Trophoblast cell (in vitro differentiated cells and primary cell): ENCODE results near the gene SCN4A.

Source experiments
- DNase-seq, 2 donors: peaks; one replicate each; pipeline ENCODE4 v3.0.0-alpha.2; 2016
- H2AFZ ChIP-seq: 2 replicates; pipeline ENCODE4 v1.6.1; 2013; ENCODE audit warnings: low read length, moderate library complexity, mild to moderate bottlenecking; ENCODE audit not compliant: insufficient read depth, poor library complexity
- H2AK5ac ChIP-seq: 2 replicates; pipeline ENCODE4 v1.6.1; 2013; ENCODE audit warnings: mild to moderate bottlenecking, low read length
- H2BK120ac ChIP-seq: 2 replicates; pipeline ENCODE4 v1.6.1; 2013; ENCODE audit warnings: low read length, mild to moderate bottlenecking, moderate library complexity; ENCODE audit not compliant: insufficient read depth, poor library complexity
- H2BK12ac ChIP-seq: 2 replicates; pipeline ENCODE4 v1.6.1; 2013; ENCODE audit warnings: mild to moderate bottlenecking, low read length, moderate library complexity
- H2BK5ac ChIP-seq: 2 replicates; pipeline ENCODE4 v1.6.1; 2013; ENCODE audit warnings: low read length, low read depth, moderate library complexity, mild to moderate bottlenecking; ENCODE audit not compliant: poor library complexity
- H3K14ac ChIP-seq: 2 replicates; pipeline ENCODE4 v1.6.1; 2013; ENCODE audit warnings: mild to moderate bottlenecking, low read length
- H3K18ac ChIP-seq: 2 replicates; pipeline ENCODE4 v1.6.1; 2013; ENCODE audit warnings: mild to moderate bottlenecking, low read length
- H3K23ac ChIP-seq: 2 replicates; pipeline ENCODE4 v1.6.1; 2013; ENCODE audit warnings: low read length
- H3K27ac ChIP-seq: 2 replicates; pipeline ENCODE4 v1.5.1; 2013; ENCODE audit warnings: low read depth, mild to moderate bottlenecking, inconsistent platforms, low read length, moderate library complexity
- H3K27me3 ChIP-seq: 2 replicates; pipeline ENCODE4 v1.6.1; 2013; ENCODE audit warnings: inconsistent platforms, mild to moderate bottlenecking, low read length, moderate library complexity; ENCODE audit not compliant: insufficient read depth
- H3K36me3 ChIP-seq, 2 experiments: 1 replicate in 1 of 2; 2 replicates in 1 of 2; pipeline ENCODE4 v1.6.1; 2013; ENCODE audit warnings: low read length in 2 of 2, mild to moderate bottlenecking in 2 of 2, moderate library complexity in 1 of 2; ENCODE audit not compliant: insufficient read depth in 2 of 2, control insufficient read depth in 1 of 2
- H3K4ac ChIP-seq: 2 replicates; pipeline ENCODE4 v1.6.1; 2013; ENCODE audit warnings: low read depth, mild to moderate bottlenecking, low read length, moderate library complexity
- H3K4me1 ChIP-seq, 2 experiments: 1 replicate in 1 of 2; 2 replicates in 1 of 2; pipeline ENCODE4 v1.6.1; 2013; ENCODE audit warnings: low read length in 2 of 2, mild to moderate bottlenecking in 2 of 2, moderate library complexity in 1 of 2; ENCODE audit not compliant: insufficient read depth in 2 of 2, control insufficient read depth in 1 of 2
- H3K4me2 ChIP-seq: 2 replicates; pipeline ENCODE4 v1.6.1; 2013; ENCODE audit warnings: inconsistent platforms, mild to moderate bottlenecking, low read length, moderate library complexity
- H3K4me3 ChIP-seq: 2 replicates; pipeline ENCODE4 v1.5.1; 2013; ENCODE audit warnings: mild to moderate bottlenecking, low read depth, low read length, inconsistent platforms
- H3K79me1 ChIP-seq: one replicate; pipeline ENCODE4 v1.6.1; 2013; ENCODE audit warnings: low read length
- H3K79me2 ChIP-seq: 2 replicates; pipeline ENCODE4 v1.6.1; 2013; ENCODE audit warnings: low read length, mild to moderate bottlenecking; ENCODE audit not compliant: control insufficient read depth, insufficient read depth, poor library complexity
- H3K9ac ChIP-seq: 2 replicates; pipeline ENCODE4 v1.6.1; 2013; ENCODE audit warnings: mild to moderate bottlenecking, low read length
- H3K9me3 ChIP-seq: 2 replicates; pipeline ENCODE4 v1.6.1; 2013; ENCODE audit warnings: low read depth, mild to moderate bottlenecking, control low read depth, inconsistent platforms, low read length; ENCODE audit not compliant: insufficient read depth
- H4K12ac ChIP-seq: 2 replicates; pipeline ENCODE4 v1.6.1; 2013; ENCODE audit warnings: low read depth, mild to moderate bottlenecking, low read length, moderate library complexity
- H4K8ac ChIP-seq: 2 replicates; pipeline ENCODE4 v1.6.1; 2013; ENCODE audit warnings: low read depth, mild to moderate bottlenecking, low read length, moderate library complexity
- H4K91ac ChIP-seq: one replicate; pipeline ENCODE4 v1.6.1; 2013; ENCODE audit warnings: low read depth, mild to moderate bottlenecking, low read length, moderate library complexity
- WGBS: extraction: QIAGEN DNeasy Blood & Tissue Kit; methylation state at CpG from one replicate; pipeline ENCODE4 v1.1.7; 2013; ENCODE audit warnings: missing lambda C conversion rate; ENCODE audit not compliant: insufficient read length, insufficient coverage; ENCODE audit errors: extremely low coverage; 5-methylcytosine and 5-hydroxymethylcytosine counted together

The SCN4A gene

GRCh38 chr17:63931981-63932561 lies 40.6 kb downstream of the SCN4A start, which contains the start of gene CD79B:
TSS of gene CD79B (minus strand) at chr17:63932331. CDS start at chr17:63932261, 70 bp downstream.
- H3K79me2 ChIP-seq, result no peaks in the 10 kb centered on the region
- H3K36me3 ChIP-seq, result no peaks in the 10 kb centered on the region
- no peak within 1 kb of the TSS for H4K8ac ChIP-seq
- no peak within 1 kb of the TSS for H3K23ac ChIP-seq
- no peaks in the 10 kb centered on the region for H3K27me3 ChIP-seq
- no peak within 1 kb of the TSS for H2BK5ac ChIP-seq
- H3K4me3 ChIP-seq, result no peak within 1 kb of the TSS
- no peak for DNase-seq
- WGBS, result no CpG with 5 or more reads among the region's 19 CpGs
- H3K9ac ChIP-seq, result no peak within 1 kb of the TSS
- no peak within 1 kb of the TSS for H3K4ac ChIP-seq
- no peak within 1 kb of the TSS for H3K14ac ChIP-seq
- H3K79me1 ChIP-seq, result no peaks in the 10 kb centered on the region
- H3K27ac ChIP-seq, result no peak within 1 kb of the TSS
- H3K4me1 ChIP-seq, result no peaks in the 10 kb centered on the region
- no peak within 1 kb of the TSS for H2BK12ac ChIP-seq
- no peak within 1 kb of the TSS for H4K91ac ChIP-seq
- H3K4me2 ChIP-seq, result no peak within 1 kb of the TSS
- peaks cover 2% of the 10 kb centered on the region for H3K9me3 ChIP-seq
- H2AFZ ChIP-seq, result peak within 1 kb of the TSS; percentile 52
- no peak within 1 kb of the TSS for H2BK120ac ChIP-seq
- H4K12ac ChIP-seq, result no peak within 1 kb of the TSS
- no peak within 1 kb of the TSS for H3K18ac ChIP-seq
- no peak within 1 kb of the TSS for H2AK5ac ChIP-seq

- Histone ChIP-seq H4K8ac (no peak overlapping the region), H3K4me2 (no peak overlapping the region), H3K79me1 (no peaks in the 10 kb centered on the region), H3K9me3 (peaks cover 2% of the 10 kb centered on the region), H4K91ac (no peak overlapping the region), H4K12ac (no peak overlapping the region), H3K4ac (no peak overlapping the region), H3K18ac (no peak overlapping the region), H3K27ac (no peak overlapping the region), H2AFZ (peak overlapping the region; percentile 52), H2BK5ac (no peak overlapping the region), H2BK12ac (no peak overlapping the region), H3K23ac (no peak overlapping the region), H3K4me3 (no peak overlapping the region), H3K9ac (no peak overlapping the region), H2AK5ac (no peak overlapping the region), H3K14ac (no peak overlapping the region), H3K36me3 (no peaks in the 10 kb centered on the region), H3K4me1 (no peaks in the 10 kb centered on the region), H2BK120ac (no peak overlapping the region), H3K79me2 (no peaks in the 10 kb centered on the region), H3K27me3 (no peaks in the 10 kb centered on the region)
- DNase-seq, result no peak
- WGBS, result no CpG with 5 or more reads among the region's 16 CpGs
Observed at GRCh38 chr17:63930951-63931575, 41.7 kb downstream of the SCN4A start.

GRCh38 chr17:63929860-63930766 lies 42.6 kb downstream of the SCN4A start:
- Histone ChIP-seq H3K36me3 (no peaks in the 10 kb centered on the region), H3K79me2 (no peaks in the 10 kb centered on the region), H4K91ac (no peak overlapping the region), H2BK5ac (no peak overlapping the region), H3K23ac (no peak overlapping the region), H3K9me3 (peaks cover 2% of the 10 kb centered on the region), H4K12ac (no peak overlapping the region), H2AFZ (no peak overlapping the region), H3K27ac (no peak overlapping the region), H3K79me1 (no peaks in the 10 kb centered on the region), H3K4me2 (no peak overlapping the region), H3K4me1 (no peaks in the 10 kb centered on the region), H2AK5ac (no peak overlapping the region), H2BK12ac (no peak overlapping the region), H3K4me3 (no peak overlapping the region), H4K8ac (no peak overlapping the region), H2BK120ac (no peak overlapping the region), H3K9ac (no peak overlapping the region), H3K14ac (no peak overlapping the region), H3K27me3 (no peaks in the 10 kb centered on the region), H3K18ac (no peak overlapping the region), H3K4ac (no peak overlapping the region)
- no CpG with 5 or more reads among the region's 24 CpGs for WGBS
- no peak for DNase-seq

GRCh38 chr17:63928966-63929695 lies 43.6 kb downstream of the SCN4A start:
- Histone ChIP-seq H3K36me3 (no peaks in the 10 kb centered on the region), H4K12ac (no peak overlapping the region), H3K18ac (no peak overlapping the region), H2BK12ac (no peak overlapping the region), H3K9ac (no peak overlapping the region), H2AFZ (no peak overlapping the region), H3K4me3 (no peak overlapping the region), H3K9me3 (peaks cover 2% of the 10 kb centered on the region), H4K8ac (no peak overlapping the region), H3K27me3 (no peaks in the 10 kb centered on the region), H2BK120ac (no peak overlapping the region), H3K79me1 (no peaks in the 10 kb centered on the region), H2BK5ac (no peak overlapping the region), H3K14ac (no peak overlapping the region), H3K23ac (no peak overlapping the region), H2AK5ac (no peak overlapping the region), H3K79me2 (no peaks in the 10 kb centered on the region), H3K27ac (no peak overlapping the region), H4K91ac (no peak overlapping the region), H3K4ac (no peak overlapping the region), H3K4me2 (no peak overlapping the region), H3K4me1 (no peaks in the 10 kb centered on the region)
- DNase-seq, result no peak
- WGBS, result no CpG with 5 or more reads among the region's 10 CpGs
